ENCODE data around the gene CGNL1. TPM values are rescaled to one million over a fixed set of nuclear protein-coding genes. Genes with fewer than 3 reads are reported as not detected.

The CGNL1 gene
- total RNA-seq, 1 experiment from 2014 or later: 0.31 TPM

DNA sequence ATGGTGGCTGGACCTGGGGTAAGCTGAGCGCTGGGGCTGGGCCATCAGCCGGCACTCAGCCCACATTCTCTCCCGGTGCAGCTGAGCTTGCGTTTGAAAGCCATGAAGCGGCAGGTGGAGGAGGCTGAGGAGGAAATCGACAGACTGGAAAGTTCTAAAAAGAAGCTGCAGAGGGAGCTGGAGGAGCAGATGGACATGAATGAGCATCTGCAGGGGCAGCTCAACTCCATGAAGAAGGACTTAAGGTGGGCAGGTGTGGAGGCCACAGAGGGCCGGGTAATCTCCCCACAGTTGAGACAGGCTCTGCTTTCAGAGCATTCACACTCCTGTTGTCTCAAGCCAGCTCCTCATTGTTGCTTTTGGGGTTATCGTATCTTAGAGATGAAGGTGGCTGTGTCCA, 169.7 kb downstream of the CGNL1 start:
- DNase-seq: no peak

DNA sequence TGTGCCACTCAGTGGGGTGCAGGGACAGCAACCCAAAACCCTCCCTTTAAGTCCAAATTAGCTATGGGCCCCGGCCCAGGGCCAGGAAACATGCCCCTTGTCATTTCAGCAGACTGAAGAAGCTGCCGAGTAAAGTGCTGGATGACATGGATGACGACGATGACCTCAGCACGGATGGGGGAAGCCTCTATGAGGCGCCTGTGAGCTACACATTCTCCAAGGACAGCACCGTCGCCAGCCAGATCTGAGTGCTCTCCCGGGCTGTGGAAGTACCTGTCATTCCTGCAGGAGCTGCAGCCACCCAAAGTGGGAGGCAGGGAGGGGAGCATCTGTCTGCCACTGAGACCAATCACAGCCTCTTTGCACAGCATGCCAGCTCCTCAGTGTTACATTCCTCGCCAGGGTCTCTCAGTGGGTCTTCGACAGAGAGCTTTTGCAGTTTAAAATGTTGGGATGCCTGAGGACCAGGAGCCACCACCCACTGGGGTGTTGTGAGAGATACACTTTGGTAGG, 171.0 kb downstream of the CGNL1 start:
- H3K79me2 ChIP-seq (ENCODE audit: low read depth): no peaks in the 10 kb centered on the region
- ChIA-PET POLR2A (ENCODE audit: unreplicated experiment) (no interaction called here), CTCF (no interaction called here)
- TF ChIP-seq EZH2 (IDR thresholded peaks at IDR 0.05; ENCODE audit: low read depth): no peak
- TF ChIP-seq, protein P1, sequence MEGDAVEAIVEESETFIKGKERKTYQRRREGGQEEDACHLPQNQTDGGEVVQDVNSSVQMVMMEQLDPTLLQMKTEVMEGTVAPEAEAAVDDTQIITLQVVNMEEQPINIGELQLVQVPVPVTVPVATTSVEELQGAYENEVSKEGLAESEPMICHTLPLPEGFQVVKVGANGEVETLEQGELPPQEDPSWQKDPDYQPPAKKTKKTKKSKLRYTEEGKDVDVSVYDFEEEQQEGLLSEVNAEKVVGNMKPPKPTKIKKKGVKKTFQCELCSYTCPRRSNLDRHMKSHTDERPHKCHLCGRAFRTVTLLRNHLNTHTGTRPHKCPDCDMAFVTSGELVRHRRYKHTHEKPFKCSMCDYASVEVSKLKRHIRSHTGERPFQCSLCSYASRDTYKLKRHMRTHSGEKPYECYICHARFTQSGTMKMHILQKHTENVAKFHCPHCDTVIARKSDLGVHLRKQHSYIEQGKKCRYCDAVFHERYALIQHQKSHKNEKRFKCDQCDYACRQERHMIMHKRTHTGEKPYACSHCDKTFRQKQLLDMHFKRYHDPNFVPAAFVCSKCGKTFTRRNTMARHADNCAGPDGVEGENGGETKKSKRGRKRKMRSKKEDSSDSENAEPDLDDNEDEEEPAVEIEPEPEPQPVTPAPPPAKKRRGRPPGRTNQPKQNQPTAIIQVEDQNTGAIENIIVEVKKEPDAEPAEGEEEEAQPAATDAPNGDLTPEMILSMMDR (conservative IDR thresholded peaks at IDR 0.05): no peak
- no peak for DNase-seq
- H3K9me3 ChIP-seq (ENCODE audit: insufficient read depth, low read depth): no peaks in the 10 kb centered on the region
- no peaks in the 10 kb centered on the region for H3K9me2 ChIP-seq (ENCODE audit: insufficient read depth)
- no peak overlapping the region for H3K27ac ChIP-seq
- H4K20me1 ChIP-seq (ENCODE audit: insufficient read depth): no peaks in the 10 kb centered on the region
- H3F3A ChIP-seq (ENCODE audit: insufficient read depth, low read depth): peaks cover 12% of the 10 kb centered on the region
- no peak overlapping the region for H2AFZ ChIP-seq
- no TSS peak for BruUV-seq (replicated peaks)
- intact Hi-C loops (cut with micrococcal nuclease; ENCODE audit: unreplicated experiment): no loop called here
- H3K4me1 ChIP-seq (replicated peaks; ENCODE audit: insufficient read depth): peaks cover 23% of the 10 kb centered on the region
- H3K4me3 ChIP-seq: no peak overlapping the region
- no peaks in the 10 kb centered on the region for H3K36me3 ChIP-seq (ENCODE audit: low read depth)
- no peak overlapping the region for H3K4me2 ChIP-seq
- H3K27me3 ChIP-seq (ENCODE audit: insufficient read depth, low read depth): no peaks in the 10 kb centered on the region

More for the DNA sequence above, 169.7 kb downstream of the CGNL1 start:
- peaks cover 2% of the 10 kb centered on the region; the same call in 1 of the 2 replicates for H3F3A ChIP-seq (ENCODE audit: insufficient read depth, low read depth)
- H3K27ac ChIP-seq: no peak overlapping the region
- peaks cover 10% of the 10 kb centered on the region for H3K4me1 ChIP-seq (replicated peaks; ENCODE audit: insufficient read depth)
- intact Hi-C loops (cut with micrococcal nuclease; ENCODE audit: unreplicated experiment): no loop called here
- H3K27me3 ChIP-seq (ENCODE audit: insufficient read depth, low read depth): no peaks in the 10 kb centered on the region
- POLR2A ChIA-PET (ENCODE audit: unreplicated experiment): no interaction called here
- H3K36me3 ChIP-seq (ENCODE audit: low read depth): no peaks in the 10 kb centered on the region
- TF ChIP-seq, protein P1 (conservative IDR thresholded peaks at IDR 0.05): no peak
- TF ChIP-seq EZH2 (IDR thresholded peaks at IDR 0.05; ENCODE audit: low read depth): no peak
- H3K79me2 ChIP-seq (ENCODE audit: low read depth): no peaks in the 10 kb centered on the region
- BruUV-seq (replicated peaks): no TSS peak
- H3K4me2 ChIP-seq: no peak overlapping the region
- CTCF ChIA-PET: no interaction called here
- H4K20me1 ChIP-seq (ENCODE audit: insufficient read depth): no peaks in the 10 kb centered on the region
- no peak overlapping the region for H3K4me3 ChIP-seq
- H2AFZ ChIP-seq: no peak overlapping the region
- no peaks in the 10 kb centered on the region for H3K9me3 ChIP-seq (ENCODE audit: insufficient read depth, low read depth)
- H3K9me2 ChIP-seq (ENCODE audit: insufficient read depth): no peaks in the 10 kb centered on the region

DNA sequence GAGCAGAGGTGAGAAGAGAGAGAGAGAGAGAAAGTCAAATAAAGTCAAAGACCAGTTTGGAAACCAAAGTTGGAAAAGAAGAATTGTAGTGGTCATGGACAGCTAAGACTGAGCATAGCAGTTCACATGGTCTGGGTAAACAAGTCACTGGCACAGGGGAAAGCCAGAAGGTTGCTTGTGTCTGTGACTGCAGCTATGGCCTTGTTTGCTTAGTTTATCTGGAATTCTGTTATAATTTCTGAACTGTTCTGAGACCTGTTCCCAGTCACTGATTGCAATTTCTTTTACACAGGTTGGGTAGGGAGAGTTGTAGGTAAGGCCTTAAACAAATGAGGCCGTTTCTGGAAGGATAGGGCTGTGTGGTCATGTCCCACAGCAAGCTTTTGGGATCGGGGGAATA, 172.0 kb downstream of the CGNL1 start:
- no peaks in the 10 kb centered on the region for H3K9me3 ChIP-seq (ENCODE audit: insufficient read depth, low read depth)
- CTCF ChIA-PET: interaction anchor here (0.6 to 0.7 kb wide), 2 partner anchors 50 to 118 kb away, joined by 5 to 15 read pairs; no protein-coding TSS in a partner anchor
- H3K4me3 ChIP-seq: no peak overlapping the region
- no TSS peak for BruUV-seq (replicated peaks)
- H4K20me1 ChIP-seq (ENCODE audit: insufficient read depth): no peaks in the 10 kb centered on the region
- no peaks in the 10 kb centered on the region for H3K79me2 ChIP-seq (ENCODE audit: low read depth)
- no peak for TF ChIP-seq EZH2 (IDR thresholded peaks at IDR 0.05; ENCODE audit: low read depth)
- TF ChIP-seq, protein P1 (conservative IDR thresholded peaks at IDR 0.05): no peak
- peaks cover 16% of the 10 kb centered on the region for H3F3A ChIP-seq (ENCODE audit: insufficient read depth, low read depth)
- no peak overlapping the region for H2AFZ ChIP-seq
- intact Hi-C loops (cut with micrococcal nuclease; ENCODE audit: unreplicated experiment): no loop called here
- H3K27ac ChIP-seq: no peak overlapping the region
- H3K9me2 ChIP-seq (ENCODE audit: insufficient read depth): no peaks in the 10 kb centered on the region
- no peak for DNase-seq
- POLR2A ChIA-PET (ENCODE audit: unreplicated experiment): no interaction called here
- H3K27me3 ChIP-seq (ENCODE audit: insufficient read depth, low read depth): no peaks in the 10 kb centered on the region
- peaks cover 28% of the 10 kb centered on the region for H3K4me1 ChIP-seq (replicated peaks; ENCODE audit: insufficient read depth)
- H3K36me3 ChIP-seq (ENCODE audit: low read depth): no peaks in the 10 kb centered on the region
- no peak overlapping the region for H3K4me2 ChIP-seq
